Measurements from ENCODE around the gene PSMB2.
"Not testable (repeated sequence)": the region's sequence is repeated elsewhere in the genome, so short reads cannot be mapped to it uniquely, and the experiment has no call there.

Gene PSMB2

GRCh38 chr1:35641233-35641866 lies at the start of gene PSMB2:
TSS of gene PSMB2 (minus strand) at chr1:35641526. CDS start at chr1:35641432, 94 bp downstream.
- H3K27ac ChIP-seq (ENCODE audit: low read length) = peak within 1 kb of the TSS; percentile 65
- peaks cover 17% of the 10 kb centered on the region for H3K4me1 ChIP-seq (ENCODE audit: low read length)
- no peak for TF ChIP-seq EZH2phosphoT487 (IDR thresholded peaks at IDR 0.05; ENCODE audit: low read depth)
- TF ChIP-seq CTCF (IDR thresholded peaks at IDR 0.05; ENCODE audit: low read depth, low read length) = no peak
- no peaks in the 10 kb centered on the region for H3K9me3 ChIP-seq (ENCODE audit: insufficient read depth, low read length)
- peak within 1 kb of the TSS; percentile 90 for H3K4me3 ChIP-seq (ENCODE audit: low read length)
- peak within 1 kb of the TSS; percentile 78 for H3K9ac ChIP-seq (ENCODE audit: low read length)
- H3K27me3 ChIP-seq (ENCODE audit: low read depth, low read length) = peaks cover 12% of the 10 kb centered on the region; the same call in 1 of the 2 replicates
- peaks cover 53% of the 10 kb centered on the region for H3K79me2 ChIP-seq (ENCODE audit: low read length)
- H2AFZ ChIP-seq (ENCODE audit: low read depth, low read length) = peak within 1 kb of the TSS; percentile 92
- H3K4me2 ChIP-seq (ENCODE audit: low read length) = peak within 1 kb of the TSS; percentile 86
- H3K36me3 ChIP-seq (replicated peaks; ENCODE audit: low read depth, low read length) = peaks cover 1% of the 10 kb centered on the region
- peaks cover 5% of the 10 kb centered on the region; the same call in 1 of the 2 replicates for H4K20me1 ChIP-seq (ENCODE audit: insufficient read depth, low read length)

GRCh38 chr1:35691080-35691479 lies 49.8 kb upstream of the PSMB2 start:
- Histone ChIP-seq H3K36me3 (replicated peaks; ENCODE audit: low read depth, low read length) (no peaks in the 10 kb centered on the region), H3K9ac (ENCODE audit: low read length) (no peak overlapping the region), H3K9me3 (ENCODE audit: insufficient read depth, low read length) (no peaks in the 10 kb centered on the region), H3K27me3 (ENCODE audit: low read depth, low read length) (peaks cover 4% of the 10 kb centered on the region; the same call in 1 of the 2 replicates), H3K4me3 (ENCODE audit: low read length) (no peak overlapping the region), H3K27ac (ENCODE audit: low read length) (no peak overlapping the region), H3K4me1 (ENCODE audit: low read length) (no peaks in the 10 kb centered on the region), H3K79me2 (ENCODE audit: low read length) (no peaks in the 10 kb centered on the region), H2AFZ (ENCODE audit: low read depth, low read length) (no peak overlapping the region), H3K4me2 (ENCODE audit: low read length) (no peak overlapping the region), H4K20me1 (ENCODE audit: insufficient read depth, low read length) (no peaks in the 10 kb centered on the region)
- TF ChIP-seq EZH2phosphoT487 (IDR thresholded peaks at IDR 0.05; ENCODE audit: low read depth) = no peak
- TF ChIP-seq CTCF (IDR thresholded peaks at IDR 0.05; ENCODE audit: low read depth, low read length) = no peak

- not testable (repeated sequence) for H4K20me1 ChIP-seq (ENCODE audit: insufficient read depth, low read length); H3K79me2 ChIP-seq (ENCODE audit: low read length); H3K9me3 ChIP-seq (ENCODE audit: insufficient read depth, low read length); H3K9ac ChIP-seq (ENCODE audit: low read length); H3K4me1 ChIP-seq (ENCODE audit: low read length); H2AFZ ChIP-seq (ENCODE audit: low read depth, low read length); H3K27ac ChIP-seq (ENCODE audit: low read length); H3K4me2 ChIP-seq (ENCODE audit: low read length); H3K27me3 ChIP-seq (ENCODE audit: low read depth, low read length); H3K4me3 ChIP-seq (ENCODE audit: low read length); H3K36me3 ChIP-seq (replicated peaks; ENCODE audit: low read depth, low read length)
Measured at GRCh38 chr1:35690103-35690502, 48.8 kb upstream of the PSMB2 start.

GRCh38 chr1:35688161-35688560 lies 46.8 kb upstream of the PSMB2 start:
- Histone ChIP-seq H3K9me3 (ENCODE audit: insufficient read depth, low read length) (no peaks in the 10 kb centered on the region), H3K27ac (ENCODE audit: low read length) (no peak overlapping the region), H4K20me1 (ENCODE audit: insufficient read depth, low read length) (no peaks in the 10 kb centered on the region), H3K27me3 (ENCODE audit: low read depth, low read length) (peaks cover 4% of the 10 kb centered on the region; the same call in 1 of the 2 replicates), H3K79me2 (ENCODE audit: low read length) (no peaks in the 10 kb centered on the region), H3K4me3 (ENCODE audit: low read length) (no peak overlapping the region), H3K4me2 (ENCODE audit: low read length) (no peak overlapping the region), H3K36me3 (replicated peaks; ENCODE audit: low read depth, low read length) (no peaks in the 10 kb centered on the region), H3K9ac (ENCODE audit: low read length) (no peak overlapping the region), H2AFZ (ENCODE audit: low read depth, low read length) (no peak overlapping the region), H3K4me1 (ENCODE audit: low read length) (peaks cover 5% of the 10 kb centered on the region)
- TF ChIP-seq EZH2phosphoT487 (IDR thresholded peaks at IDR 0.05; ENCODE audit: low read depth) = no peak
- no peak for TF ChIP-seq CTCF (IDR thresholded peaks at IDR 0.05; ENCODE audit: low read depth, low read length)
